Activated CD8-positive, alpha-beta memory T cell treated with anti-CD3 and anti-CD28 coated beads for 36 hours (primary cell): ENCODE results near the gene CENPM. TPM values are rescaled to one million over a fixed set of nuclear protein-coding genes. Genes with fewer than 3 reads are reported as not detected.

Experiments
- CTCF ChIA-PET: fragments of 350-600 bp; sonication (Branson Sonifier 250); formaldehyde crosslinking; loops from one replicate; lab custom pipeline; 2021; ENCODE audit warnings: antibody characterized with exemption; lab: Charles Lee
- POLR2A ChIA-PET: fragments of 350-600 bp; sonication (Branson Sonifier 250); formaldehyde crosslinking; loops from one replicate; lab custom pipeline; 2021; ENCODE audit warnings: antibody characterized with exemption; lab: Charles Lee
- total RNA-seq, 2 experiments: library from RNA; stranded (reverse); gene quantifications; one replicate each; pipeline ENCODE4 v1.2.3, GENCODE V29; 2021

CENPM gene
- total RNA-seq, 2 experiments from 2014 or later, result 80.8 to 84.9 TPM

DNA sequence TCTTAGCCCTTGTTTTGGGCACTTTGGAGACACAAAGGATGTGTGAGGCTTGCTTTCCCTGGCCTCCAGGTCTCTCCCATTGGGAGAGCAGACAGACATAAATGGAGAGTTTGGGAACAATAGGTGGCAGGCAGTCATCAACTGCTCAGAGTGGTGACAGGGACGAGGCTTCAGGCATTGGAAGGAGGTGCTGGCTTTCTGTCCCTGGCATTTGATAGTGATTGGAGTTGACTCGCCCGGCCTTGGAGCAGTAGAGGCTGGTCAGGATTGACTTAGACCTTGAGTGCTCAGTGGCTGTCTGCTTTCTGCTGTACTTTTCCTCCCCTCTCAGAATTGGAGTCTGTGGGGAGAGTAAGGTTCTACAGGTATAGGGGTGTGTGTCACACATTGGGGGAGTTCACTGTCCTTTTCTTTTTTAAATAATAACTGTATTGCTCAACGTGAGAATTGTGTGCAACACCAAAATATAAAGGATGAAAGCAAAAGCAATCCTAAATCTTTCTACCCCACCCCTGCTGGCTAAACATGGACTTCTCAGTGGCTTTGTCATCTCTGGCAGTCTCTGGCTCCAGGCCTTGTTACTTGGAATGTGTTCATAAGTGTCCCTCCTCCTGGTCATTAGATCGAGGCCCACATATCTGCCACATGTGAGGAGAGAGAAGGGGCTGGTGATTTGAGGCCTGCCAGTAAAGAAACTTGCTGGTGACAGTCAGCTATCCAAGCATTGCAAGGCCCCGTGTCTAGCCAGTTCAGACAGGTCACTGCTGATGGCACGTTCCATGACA, 53.2 kb downstream of the CENPM start:
- CTCF ChIA-PET, result interaction anchor here (0.5 to 1.2 kb wide), 2 partner anchors 178 to 536 kb away, joined by 3 read pairs; no protein-coding TSS in a partner anchor
- POLR2A ChIA-PET, result no interaction called here

DNA sequence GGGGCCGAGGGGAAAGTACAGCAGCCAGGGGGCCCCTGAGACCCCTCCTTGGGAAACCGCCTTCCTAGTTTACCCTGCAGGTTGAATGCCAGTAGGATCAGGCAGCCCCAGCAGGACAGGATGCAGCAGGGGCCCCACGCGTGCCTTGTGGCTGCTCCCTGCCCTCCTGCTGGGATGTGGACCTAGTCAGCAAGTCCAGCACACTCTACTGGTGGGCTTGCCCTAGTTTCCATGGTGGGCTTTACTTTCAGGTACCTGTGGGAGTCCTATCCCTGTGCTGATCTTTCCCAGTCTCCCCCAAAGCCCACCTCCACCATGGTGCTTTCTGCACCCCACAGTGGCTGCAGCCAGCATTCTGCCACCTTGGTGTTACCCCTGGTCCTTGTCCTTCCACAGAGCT, 54.2 kb downstream of the CENPM start:
- ChIA-PET CTCF (interaction anchor here (1.2 kb wide), 1 partner anchor 177 kb away, joined by 3 read pairs; no protein-coding TSS in a partner anchor), POLR2A (interaction anchor here (0.5 to 0.7 kb wide), 2 partner anchors 8 to 154 kb away, joined by 4 to 6 read pairs; no protein-coding TSS in a partner anchor)

DNA sequence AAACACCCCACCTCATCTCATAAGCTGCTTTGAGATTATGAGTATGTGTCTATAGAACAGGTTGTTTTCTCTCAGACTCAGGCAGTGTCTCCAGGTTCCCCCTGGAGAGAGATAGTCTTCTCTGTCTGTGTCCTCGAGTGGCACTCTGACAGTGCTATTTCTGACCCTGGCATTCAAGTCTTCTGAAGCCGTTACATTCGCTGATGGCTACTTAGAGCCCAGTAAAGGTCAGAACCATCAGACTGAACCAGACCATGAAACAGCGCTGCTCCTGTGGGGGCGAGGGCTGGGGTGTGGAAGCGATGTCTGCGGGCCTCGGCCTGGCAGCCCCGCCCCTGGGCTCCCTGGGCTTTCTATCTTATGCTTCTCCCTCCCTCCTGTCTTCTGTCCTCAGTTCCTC, 55.5 kb downstream of the CENPM start:
- CTCF ChIA-PET, result no interaction called here

More for the DNA sequence above, 55.5 kb downstream of the CENPM start:
- POLR2A ChIA-PET, result no interaction called here

Other genes with a start within 250 kb of the CENPM start
- gene MEI1, start 247.6 kb downstream of the CENPM start, total RNA-seq, result 10 to 100 TPM; 24.0 to 31.1 TPM
- 10 to 100 TPM; 16.3 to 17.2 TPM for gene CCDC134, start 146.5 kb downstream of the CENPM start, total RNA-seq
- gene SREBF2, start 114.0 kb downstream of the CENPM start, total RNA-seq, result 100 to 1,000 TPM; 103 to 104 TPM
- gene SHISA8, start 32.1 kb downstream of the CENPM start, total RNA-seq, result 1 to 10 TPM; 1.1 to 1.7 TPM
- gene TNFRSF13C, start 20.3 kb downstream of the CENPM start, total RNA-seq, result 1 to 10 TPM; 3.6 to 3.9 TPM
- gene SEPTIN3, start 22.3 kb upstream of the CENPM start, total RNA-seq, result under 1 TPM; 0.36 to 0.55 TPM
- gene WBP2NL, start 51.6 kb upstream of the CENPM start, total RNA-seq, result under 1 TPM; 0.36 to 0.42 TPM
- gene NAGA, start 123.7 kb upstream of the CENPM start, total RNA-seq, result 10 to 100 TPM; 20.0 to 20.9 TPM
- 1 to 10 TPM; 3.0 to 3.2 TPM for gene PHETA2, start 127.1 kb upstream of the CENPM start, total RNA-seq
- gene SMDT1, start 132.5 kb upstream of the CENPM start, total RNA-seq, result 10 to 100 TPM; 63.5 to 66.3 TPM
- gene NDUFA6, start 143.6 kb upstream of the CENPM start, total RNA-seq, result 100 to 1,000 TPM; 109 to 112 TPM
- gene CYP2D6, start 183.7 kb upstream of the CENPM start, total RNA-seq, result 1 to 10 TPM; 1.2 to 1.4 TPM